ENCODE results near the gene HMGA1.

DNA sequence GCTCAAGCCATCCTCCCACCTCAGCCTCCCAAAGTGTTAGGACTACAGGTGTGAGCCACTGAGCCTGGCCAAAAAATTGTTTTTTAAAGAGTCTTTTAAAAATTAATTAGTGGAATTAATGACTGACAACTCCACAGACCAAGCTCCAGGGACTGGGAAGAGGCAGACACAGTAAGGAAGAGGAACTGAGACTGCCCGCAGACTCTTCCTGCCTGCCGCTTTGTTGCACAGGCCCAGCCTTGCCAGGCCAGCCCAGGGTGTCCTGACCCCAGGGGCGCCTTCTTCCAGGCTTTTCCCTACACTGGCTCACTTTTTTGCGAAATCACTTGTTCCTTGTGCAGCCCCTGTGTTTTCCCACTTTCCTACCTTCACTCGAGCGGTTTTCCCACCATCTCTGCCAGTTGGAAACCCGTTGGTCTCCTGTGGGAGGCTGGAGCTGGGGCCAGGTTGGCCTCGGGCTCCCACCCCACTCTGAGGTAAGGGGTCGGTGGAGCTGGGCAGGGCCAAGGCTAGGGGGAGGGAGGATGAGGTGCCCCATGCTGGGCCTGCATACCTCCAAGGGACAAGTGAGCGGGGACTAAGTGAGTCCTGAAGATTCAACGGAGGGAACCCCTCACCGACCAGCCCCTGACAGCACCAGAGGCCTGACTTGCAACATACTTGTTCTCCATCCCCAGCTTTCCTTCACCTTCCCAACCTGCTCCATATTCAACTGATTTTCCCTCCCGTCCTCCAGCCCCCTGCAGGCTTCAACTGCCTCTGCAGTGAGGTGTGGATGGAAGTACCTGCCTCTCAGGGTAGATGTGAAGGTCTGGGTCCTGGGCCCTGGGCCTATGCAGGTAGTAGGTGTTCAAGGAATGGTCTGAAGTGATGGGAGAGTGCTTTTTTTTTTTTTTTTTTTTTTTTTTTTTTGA, 35.6 kb downstream of the HMGA1 start:
- TF ChIP-seq, protein P1, sequence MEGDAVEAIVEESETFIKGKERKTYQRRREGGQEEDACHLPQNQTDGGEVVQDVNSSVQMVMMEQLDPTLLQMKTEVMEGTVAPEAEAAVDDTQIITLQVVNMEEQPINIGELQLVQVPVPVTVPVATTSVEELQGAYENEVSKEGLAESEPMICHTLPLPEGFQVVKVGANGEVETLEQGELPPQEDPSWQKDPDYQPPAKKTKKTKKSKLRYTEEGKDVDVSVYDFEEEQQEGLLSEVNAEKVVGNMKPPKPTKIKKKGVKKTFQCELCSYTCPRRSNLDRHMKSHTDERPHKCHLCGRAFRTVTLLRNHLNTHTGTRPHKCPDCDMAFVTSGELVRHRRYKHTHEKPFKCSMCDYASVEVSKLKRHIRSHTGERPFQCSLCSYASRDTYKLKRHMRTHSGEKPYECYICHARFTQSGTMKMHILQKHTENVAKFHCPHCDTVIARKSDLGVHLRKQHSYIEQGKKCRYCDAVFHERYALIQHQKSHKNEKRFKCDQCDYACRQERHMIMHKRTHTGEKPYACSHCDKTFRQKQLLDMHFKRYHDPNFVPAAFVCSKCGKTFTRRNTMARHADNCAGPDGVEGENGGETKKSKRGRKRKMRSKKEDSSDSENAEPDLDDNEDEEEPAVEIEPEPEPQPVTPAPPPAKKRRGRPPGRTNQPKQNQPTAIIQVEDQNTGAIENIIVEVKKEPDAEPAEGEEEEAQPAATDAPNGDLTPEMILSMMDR (IDR thresholded peaks at IDR 0.05), result no peak
- no peak for TF ChIP-seq POLR2A (IDR thresholded peaks at IDR 0.05)
